Gastroesophageal sphincter (tissue), 4 donors: ENCODE data around the gene PPM1G. TPM values are rescaled to one million over a fixed set of nuclear protein-coding genes. Genes with fewer than 3 reads are reported as not detected.

ENCODE experiments used
- ATAC-seq: fragments of 150-250 bp; one replicate; pipeline ENCODE4 v1.9.1; 2016; ENCODE audit warnings: mild to moderate bottlenecking, moderate library complexity
- H3K27ac ChIP-seq, 4 donors: fragments of 200-600 bp; sonication (generic) in 3 of 4; 1 replicate in 3 of 4; 2 replicates in 1 of 4; pipeline ENCODE4 v1.5.1; 2016 to 2019
- H3K27me3 ChIP-seq: fragments of 200-600 bp; sonication (generic); one replicate; pipeline ENCODE4 v1.5.1; 2019
- H3K36me3 ChIP-seq, 2 donors: fragments of 200-600 bp; sonication (generic); one replicate each; pipeline ENCODE4 v1.5.1; 2019; ENCODE audit warnings: control low read depth in 1 of 2
- H3K4me1 ChIP-seq, 3 donors: fragments of 200-600 bp; sonication (generic); 1 replicate in 2 of 3; 2 replicates in 1 of 3; pipeline ENCODE4 v1.5.1; 2016 to 2019; ENCODE audit warnings: control low read depth in 2 of 3
- H3K4me3 ChIP-seq, 2 donors: fragments of 200-600 bp; sonication (generic); one replicate each; pipeline ENCODE4 v1.5.1; 2019; ENCODE audit warnings: mild to moderate bottlenecking in 1 of 2, moderate library complexity in 1 of 2
- H3K9me3 ChIP-seq, 3 donors: fragments of 200-600 bp; sonication (generic); one replicate each; pipeline ENCODE4 v1.5.1; 2017 to 2019; ENCODE audit warnings: control low read depth in 2 of 3
- EP300 ChIP-seq: sonication (generic); formaldehyde crosslinking; IDR thresholded peaks from one replicate; pipeline ENCODE4 v1.6.1; 2017; ENCODE audit warnings: antibody characterized with exemption, mild to moderate bottlenecking
- POLR2A ChIP-seq, 2 donors: fragments of 450-650 bp; IDR thresholded peaks; one replicate each; pipeline ENCODE4 v1.6.1; 2017; ENCODE audit warnings: antibody characterized with exemption in 2 of 2, mild to moderate bottlenecking in 2 of 2, moderate library complexity in 1 of 2
- POLR2AphosphoS5 ChIP-seq: sonication (generic); formaldehyde crosslinking; IDR thresholded peaks from one replicate; pipeline ENCODE4 v1.6.1; 2017; ENCODE audit warnings: antibody characterized with exemption
- WGBS, 2 donors: methylation state at CpG; one replicate each; pipeline ENCODE4 v1.1.5; 2018; ENCODE audit warnings: low coverage in 1 of 2; 5-methylcytosine and 5-hydroxymethylcytosine counted together
- total RNA-seq, 4 donors: library from RNA; depleted of rRNA; stranded (reverse); fragments of >200 nt; gene quantifications; one replicate each; pipeline ENCODE4 v1.1.0, GENCODE V29; 2016
- TF ChIP-seq, protein P1 (sequence below), 4 experiments: fragments of 200-600 bp in 2 of 4; fragments of 450-650 bp in 2 of 4; sonication (generic) in 1 of 4; IDR thresholded peaks; one replicate each; pipeline ENCODE4 v1.5.1; 2017 to 2019; ENCODE audit warnings: antibody characterized with exemption in 4 of 4, mild to moderate bottlenecking in 2 of 4, moderate library complexity in 2 of 4

The PPM1G gene
- total RNA-seq, 4 donors from 2014 or later = 50.2 to 74.2 (median 58.8) TPM

- Histone ChIP-seq H3K27me3 (no peaks in the 10 kb centered on the region), H3K36me3 (no peaks in the 10 kb centered on the region), H3K9me3 (no peaks in the 10 kb centered on the region), H3K27ac (no peak overlapping the region), H3K4me1 (no peaks in the 10 kb centered on the region), H3K4me3 (no peak overlapping the region)
- no peak for ATAC-seq
- WGBS, 2 donors = 96% methylated on average over 5 of the region's 5 CpGs; no CpG with 5 or more reads in 1 of the 2 donors
- TF ChIP-seq, protein P1, sequence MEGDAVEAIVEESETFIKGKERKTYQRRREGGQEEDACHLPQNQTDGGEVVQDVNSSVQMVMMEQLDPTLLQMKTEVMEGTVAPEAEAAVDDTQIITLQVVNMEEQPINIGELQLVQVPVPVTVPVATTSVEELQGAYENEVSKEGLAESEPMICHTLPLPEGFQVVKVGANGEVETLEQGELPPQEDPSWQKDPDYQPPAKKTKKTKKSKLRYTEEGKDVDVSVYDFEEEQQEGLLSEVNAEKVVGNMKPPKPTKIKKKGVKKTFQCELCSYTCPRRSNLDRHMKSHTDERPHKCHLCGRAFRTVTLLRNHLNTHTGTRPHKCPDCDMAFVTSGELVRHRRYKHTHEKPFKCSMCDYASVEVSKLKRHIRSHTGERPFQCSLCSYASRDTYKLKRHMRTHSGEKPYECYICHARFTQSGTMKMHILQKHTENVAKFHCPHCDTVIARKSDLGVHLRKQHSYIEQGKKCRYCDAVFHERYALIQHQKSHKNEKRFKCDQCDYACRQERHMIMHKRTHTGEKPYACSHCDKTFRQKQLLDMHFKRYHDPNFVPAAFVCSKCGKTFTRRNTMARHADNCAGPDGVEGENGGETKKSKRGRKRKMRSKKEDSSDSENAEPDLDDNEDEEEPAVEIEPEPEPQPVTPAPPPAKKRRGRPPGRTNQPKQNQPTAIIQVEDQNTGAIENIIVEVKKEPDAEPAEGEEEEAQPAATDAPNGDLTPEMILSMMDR (IDR thresholded peaks at IDR 0.05) = no peak
- no peak for TF ChIP-seq EP300
- no peak for TF ChIP-seq POLR2AphosphoS5
- TF ChIP-seq POLR2A (IDR thresholded peaks at IDR 0.05) = no peak
Observed at GRCh38 chr2:27398962-27399361, 10.4 kb downstream of the PPM1G start.

- no peak for ATAC-seq
Observed at GRCh38 chr2:27393225-27393624, 16.2 kb downstream of the PPM1G start.

DNA sequence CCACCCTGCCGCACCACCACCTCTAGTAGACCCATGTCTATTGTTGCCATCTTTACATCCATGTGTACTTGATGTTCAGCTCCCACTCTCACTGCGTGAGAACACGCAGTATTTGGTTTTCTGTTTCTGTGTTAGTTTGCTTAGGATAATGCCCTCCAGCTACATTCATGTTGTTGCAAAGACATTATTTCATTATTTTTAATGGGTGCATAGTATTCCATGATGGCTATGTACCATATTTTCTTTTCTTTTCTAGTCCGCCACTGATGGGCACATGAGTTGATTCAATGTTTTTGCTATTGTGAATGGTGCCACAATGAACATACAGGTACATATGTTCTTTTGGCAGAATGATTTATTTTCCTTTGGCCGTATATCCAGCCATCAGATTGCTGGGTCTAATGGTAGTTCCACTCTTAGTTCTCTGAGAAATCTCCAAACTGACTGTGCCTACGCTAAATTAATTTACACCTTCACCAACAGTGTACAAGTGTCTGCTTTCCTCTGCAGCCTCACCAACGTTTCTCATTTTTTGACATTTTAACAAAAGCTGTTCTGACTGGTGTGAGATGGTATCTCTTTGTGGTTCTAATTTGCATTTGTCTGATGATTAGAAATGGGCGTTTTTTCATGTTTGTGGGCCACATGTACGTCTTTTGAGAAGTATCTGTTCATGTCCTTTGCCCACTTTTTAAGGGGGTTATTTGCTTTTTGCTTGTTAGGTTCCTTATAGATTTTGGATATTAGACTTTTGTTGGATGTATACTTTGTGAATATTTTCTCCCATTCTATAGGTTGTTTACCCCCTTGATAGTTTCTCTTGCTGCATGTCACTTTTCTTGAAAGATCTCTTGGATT is 18.3 kb downstream of the PPM1G start:
- 91 to 95% methylated on average over 8 to 9 of the region's 9 CpGs for WGBS, 2 donors
- Histone ChIP-seq H3K4me1 (no peaks in the 10 kb centered on the region), H3K27ac (no peak overlapping the region), H3K27me3 (no peaks in the 10 kb centered on the region), H3K9me3 (no peaks in the 10 kb centered on the region), H3K4me3 (no peak overlapping the region), H3K36me3 (peaks cover 0 to 22% of the 10 kb centered on the region in 2 donors)
- TF ChIP-seq POLR2A (IDR thresholded peaks at IDR 0.05) (no peak), EP300 (no peak), POLR2AphosphoS5 (no peak)
- TF ChIP-seq, protein P1 (IDR thresholded peaks at IDR 0.05) = no peak
- ATAC-seq = no peak

More at GRCh38 chr2:27393225-27393624, 16.2 kb downstream of the PPM1G start:
- no peaks in the 10 kb centered on the region for H3K9me3 ChIP-seq
- no peak for TF ChIP-seq POLR2A (IDR thresholded peaks at IDR 0.05)
- no peak for TF ChIP-seq EP300
- TF ChIP-seq POLR2AphosphoS5 = no peak
- TF ChIP-seq, protein P1 (IDR thresholded peaks at IDR 0.05) = no peak
- H3K36me3 ChIP-seq = peaks cover 0 to 9% of the 10 kb centered on the region in 2 donors
- no peak overlapping the region for H3K4me3 ChIP-seq
- 72 to 98% methylated on average over 3 to 15 of the region's 33 CpGs for WGBS, 2 donors
- no peak overlapping the region for H3K27ac ChIP-seq
- H3K4me1 ChIP-seq = no peaks in the 10 kb centered on the region
- H3K27me3 ChIP-seq = no peaks in the 10 kb centered on the region

DNA sequence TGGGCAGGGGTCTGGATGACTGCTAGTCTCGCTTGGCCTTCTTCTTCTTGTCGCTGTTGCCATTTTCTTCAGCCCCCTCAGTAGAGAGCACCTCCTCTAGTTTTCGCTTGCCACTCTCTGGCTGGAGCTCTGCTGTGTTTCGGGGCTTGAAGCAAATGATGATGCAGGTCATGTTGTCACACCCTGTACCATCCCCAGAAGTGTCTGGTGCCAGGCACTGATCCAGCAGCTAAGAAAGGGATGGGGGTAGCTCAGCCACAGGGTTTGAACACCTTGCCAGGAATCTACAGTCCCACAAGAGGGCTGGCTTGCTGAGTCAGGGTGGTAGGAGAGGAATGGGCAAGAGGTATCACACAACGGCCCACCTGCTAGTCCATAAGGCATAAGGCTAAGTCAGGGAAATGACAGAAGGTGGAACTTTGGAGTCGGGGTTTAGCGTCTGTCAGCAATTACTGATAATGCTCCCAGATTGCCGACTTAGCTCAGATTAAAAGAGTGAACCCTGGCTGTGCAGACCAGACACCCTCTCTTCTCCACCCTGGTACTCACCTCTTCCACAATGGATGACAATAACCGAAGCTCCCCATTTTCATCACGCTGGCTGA is 27.7 kb downstream of the PPM1G start:
- TF ChIP-seq EP300 (no peak), POLR2AphosphoS5 (no peak)
- peaks cover 0 to 71% of the 10 kb centered on the region in 2 donors for H3K36me3 ChIP-seq
- 83 to 96% methylated on average over 4 to 6 of the region's 10 CpGs for WGBS, 2 donors
- no peaks in the 10 kb centered on the region for H3K27me3 ChIP-seq
- ATAC-seq = no peak
- H3K27ac ChIP-seq = peak overlapping the region in 3 of 4 donors; percentile 90 to 95 (median 90)
- no peak overlapping the region for H3K4me3 ChIP-seq
- H3K4me1 ChIP-seq = peaks cover 0 to 34% (median 14%) of the 10 kb centered on the region in 3 donors
- no peaks in the 10 kb centered on the region for H3K9me3 ChIP-seq

GRCh38 chr2:27380626-27381545 is 28.5 kb downstream of the PPM1G start, which contains the start of gene ZNF513:
Gene ZNF513, minus strand, starts transcription at chr2:27380734. Its CDS starts 208 bp downstream, at chr2:27380526.
- peak; percentile 27 to 28 for TF ChIP-seq POLR2A (IDR thresholded peaks at IDR 0.05)
- TF ChIP-seq POLR2AphosphoS5 = peak; percentile 89
- TF ChIP-seq, protein P1 (IDR thresholded peaks at IDR 0.05) = no peak
- no peak for TF ChIP-seq EP300
- 22 to 38% methylated on average over 16 to 22 of the region's 67 CpGs for WGBS, 2 donors
- Histone ChIP-seq H3K9me3 (no peaks in the 10 kb centered on the region), H3K27ac (peak within 1 kb of the TSS; percentile 66 to 95 (median 90)), H3K27me3 (no peaks in the 10 kb centered on the region), H3K4me1 (peaks cover 0 to 34% (median 14%) of the 10 kb centered on the region in 3 donors), H3K4me3 (peak within 1 kb of the TSS; percentile 53 to 79), H3K36me3 (peaks cover 0 to 71% of the 10 kb centered on the region in 2 donors)
- ATAC-seq = peak; percentile 98
